Measurements from ENCODE around the gene CTNNBL1. TPM values are rescaled to one million over a fixed set of nuclear protein-coding genes. Genes with fewer than 3 reads are reported as not detected.

CTNNBL1 gene
- total and polyA plus RNA-seq, 2 donors (not counting 3 experiments of a cell fraction or from before 2014, with no cell fraction given): 20.8 to 60.2 TPM

GRCh38 chr20:37776526-37776925 is 82.7 kb downstream of the CTNNBL1 start:
- H3K36me3 ChIP-seq (ENCODE audit: control insufficient read depth in 2 of 2, extremely low read depth in 1 of 2, insufficient read depth in 2 of 2, low read length in 2 of 2): peaks cover 0 to 3% of the 10 kb centered on the region in 2 experiments
- no peaks in the 10 kb centered on the region for H3K9me3 ChIP-seq (replicated peaks; ENCODE audit: control insufficient read depth, insufficient read depth, low read length)
- no peak overlapping the region for H3K27ac ChIP-seq (ENCODE audit: insufficient read depth, low read depth, low read length)
- no peak for TF ChIP-seq MAX (IDR thresholded peaks at IDR 0.05; ENCODE audit: insufficient read depth, insufficient read length)
- no peak for TF ChIP-seq EZH2 (IDR thresholded peaks at IDR 0.05; ENCODE audit: borderline replicate concordance, low read depth, low read length, severe bottlenecking)
- TF ChIP-seq FOS (IDR thresholded peaks at IDR 0.05; ENCODE audit: borderline replicate concordance, insufficient read depth, low read length): no peak
- no peak for TF ChIP-seq POLR2A (IDR thresholded peaks at IDR 0.05; ENCODE audit: low read depth, low read length)
- TF ChIP-seq CTCF (IDR thresholded peaks at IDR 0.05; ENCODE audit: extremely low read depth in 1 of 2, insufficient read depth in 1 of 2, low read depth in 1 of 2, low read length in 2 of 2): no peak
- no peak for TF ChIP-seq POLR2AphosphoS5 (IDR thresholded peaks at IDR 0.05; ENCODE audit: insufficient read depth, low read depth, low read length)
- TF ChIP-seq MYC (IDR thresholded peaks at IDR 0.05; ENCODE audit: low read depth, low read length): no peak
- no peak for TF ChIP-seq GATA2 (IDR thresholded peaks at IDR 0.05; ENCODE audit: insufficient read depth, insufficient read length, low read depth, low read length)
- no peaks in the 10 kb centered on the region for H3K79me2 ChIP-seq (ENCODE audit: control insufficient read depth, insufficient read depth, low read length)
- no peaks in the 10 kb centered on the region for H4K20me1 ChIP-seq (replicated peaks; ENCODE audit: control insufficient read depth, extremely low read depth, insufficient read depth, low read length)
- dilution Hi-C loops (cut with MboI; ENCODE audit: extremely low pct_ligation_motif_present, low sequenced_read_pairs): no loop called here
- intact Hi-C loops (cut with micrococcal nuclease): no loop called here
- H3K4me3 ChIP-seq (replicated peaks in 1 of 3; ENCODE audit: insufficient read depth in 1 of 3, low read depth in 1 of 3, low read length in 3 of 3): no peak overlapping the region
- POLR2A ChIA-PET: no interaction called here
- H3K9ac ChIP-seq (replicated peaks; ENCODE audit: extremely low read depth, insufficient read depth, low read length): no peak overlapping the region
- no peak for FAIRE-seq
- H2AFZ ChIP-seq (ENCODE audit: low read depth, low read length): no peak overlapping the region
- no peaks in the 10 kb centered on the region for H3K9me1 ChIP-seq (replicated peaks; ENCODE audit: control insufficient read depth, extremely low read depth, insufficient read depth, low read length)
- no peak overlapping the region for H3K4me2 ChIP-seq (ENCODE audit: insufficient read depth, low read length)
- no peak for DNase-seq (ENCODE audit: low read depth, low spot score)
- CTCF ChIA-PET: interaction anchor here (1.9 kb wide), 1 partner anchor 21 kb away, joined by 5 read pairs; no protein-coding TSS in a partner anchor
- no peaks in the 10 kb centered on the region for H3K27me3 ChIP-seq (ENCODE audit: control insufficient read depth in 2 of 2, insufficient read depth in 2 of 2, low read length in 2 of 2)
- BruUV-seq (replicated peaks): no TSS peak
- no peaks in the 10 kb centered on the region for H3K4me1 ChIP-seq (ENCODE audit: control insufficient read depth, extremely low read depth, insufficient read depth, low read length)
